GM21360 (cell line): ENCODE measurements around the gene BAIAP2L1.
"Not testable (repeated sequence)": the region's sequence is repeated elsewhere in the genome, so short reads cannot be mapped to it uniquely, and the experiment has no call there.

ENCODE experiments used
- ATAC-seq: cut with Tn5 transposase; IDR thresholded peaks from one replicate; pipeline ENCODE4 v1.9.1; 2021; ENCODE audit warnings: mild to moderate bottlenecking, moderate library complexity; ENCODE audit not compliant: unreplicated experiment

BAIAP2L1 gene

GRCh38 chr7:98323597-98324322 is 77.1 kb downstream of the BAIAP2L1 start:
- ATAC-seq, result no peak

DNA sequence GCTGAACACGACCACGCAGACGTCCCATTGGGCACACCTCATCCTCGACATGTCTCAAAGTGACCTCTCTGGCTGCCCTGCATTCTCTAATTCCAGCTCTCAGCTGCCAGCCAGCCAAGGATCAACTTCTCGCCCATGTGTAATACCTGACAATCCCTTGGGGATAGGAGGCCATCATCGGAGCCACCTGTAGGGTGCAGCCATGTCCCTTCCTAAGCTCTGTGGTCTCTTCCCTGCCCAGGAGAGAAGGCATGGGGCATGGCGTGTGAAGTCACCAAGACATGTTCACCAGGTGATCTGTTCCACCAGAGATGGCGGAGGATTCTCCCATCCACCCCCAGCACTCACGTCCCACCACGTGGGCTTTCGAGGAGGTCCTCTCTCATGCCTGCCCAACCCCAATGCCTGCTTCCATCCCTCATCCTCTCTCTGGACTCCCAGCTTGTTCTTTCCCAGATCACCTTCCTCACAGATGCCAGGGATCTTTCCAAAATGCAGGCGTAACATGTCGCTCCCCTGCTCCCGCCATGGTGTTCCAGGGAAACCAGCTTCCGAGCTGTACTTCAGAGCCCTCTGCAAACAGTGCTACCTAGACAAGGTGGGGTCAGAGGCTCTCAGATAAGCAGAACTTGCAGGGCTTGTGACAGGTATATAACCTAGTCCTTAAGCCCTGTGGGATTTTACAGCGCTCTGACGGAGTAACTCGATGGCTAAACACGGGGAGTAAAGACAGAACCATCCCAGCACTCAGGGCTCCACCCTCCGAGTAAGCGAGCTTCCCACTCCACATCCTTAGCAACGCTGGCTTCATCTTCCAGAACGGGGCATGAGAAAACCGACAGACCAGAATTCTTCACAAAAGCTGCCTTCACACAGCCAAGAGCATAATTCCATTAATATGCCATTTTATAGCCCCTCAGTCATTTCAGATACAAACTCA is 78.3 kb downstream of the BAIAP2L1 start:
- ATAC-seq, result no peak

DNA sequence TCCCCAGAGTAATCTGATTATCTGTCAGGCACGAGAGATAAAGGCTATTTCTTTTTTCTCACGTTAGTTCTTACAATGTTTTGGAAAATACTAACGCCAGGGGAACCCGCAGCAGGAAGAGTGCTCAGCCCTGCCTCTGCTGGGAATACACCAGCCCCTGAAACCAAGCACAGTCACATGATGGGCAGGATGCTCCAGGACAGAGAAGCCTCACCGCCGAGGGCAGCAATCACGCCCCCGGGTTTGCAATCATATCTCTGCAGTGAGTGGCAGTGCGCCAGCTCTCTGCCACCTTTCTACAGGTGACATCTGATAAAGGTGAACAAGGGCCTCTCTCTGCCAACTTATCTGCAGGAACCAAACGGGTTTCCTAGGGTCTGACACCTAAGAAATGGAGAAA is 79.6 kb downstream of the BAIAP2L1 start:
- ATAC-seq, result no peak

- ATAC-seq, result no peak
These were observed 81.7 kb downstream of the BAIAP2L1 start for GRCh38 chr7:98319176-98319575.

DNA sequence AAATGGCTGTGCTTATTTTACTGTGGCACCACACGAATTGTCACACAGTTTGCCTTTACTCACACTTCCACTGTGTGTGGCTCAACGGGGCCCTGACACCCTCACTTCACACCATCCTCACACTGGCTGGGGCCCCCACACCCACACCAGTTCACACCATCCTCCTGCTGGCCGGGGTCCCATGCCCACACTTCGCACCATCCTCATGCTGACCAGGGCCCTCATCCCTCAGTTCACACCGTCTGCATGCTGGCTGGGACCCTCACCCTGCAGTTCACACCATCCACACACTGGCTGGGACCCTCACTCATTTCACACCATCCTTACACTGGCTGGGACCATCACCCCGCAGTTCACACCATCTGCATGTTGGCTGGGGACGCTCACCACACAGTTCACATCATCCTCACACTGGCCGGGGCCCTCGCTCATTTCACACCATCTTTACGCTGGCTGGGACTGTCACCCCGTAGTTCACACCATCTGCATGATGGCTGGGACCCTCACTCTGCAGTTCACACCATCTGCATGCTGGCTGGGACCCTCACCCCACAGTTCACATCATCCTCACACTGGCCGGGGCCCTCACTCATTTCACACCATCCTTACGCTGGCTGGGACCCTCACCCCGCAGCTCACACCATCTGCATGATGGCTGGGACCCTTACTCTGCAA is 83.4 kb downstream of the BAIAP2L1 start:
- no peak for ATAC-seq

DNA sequence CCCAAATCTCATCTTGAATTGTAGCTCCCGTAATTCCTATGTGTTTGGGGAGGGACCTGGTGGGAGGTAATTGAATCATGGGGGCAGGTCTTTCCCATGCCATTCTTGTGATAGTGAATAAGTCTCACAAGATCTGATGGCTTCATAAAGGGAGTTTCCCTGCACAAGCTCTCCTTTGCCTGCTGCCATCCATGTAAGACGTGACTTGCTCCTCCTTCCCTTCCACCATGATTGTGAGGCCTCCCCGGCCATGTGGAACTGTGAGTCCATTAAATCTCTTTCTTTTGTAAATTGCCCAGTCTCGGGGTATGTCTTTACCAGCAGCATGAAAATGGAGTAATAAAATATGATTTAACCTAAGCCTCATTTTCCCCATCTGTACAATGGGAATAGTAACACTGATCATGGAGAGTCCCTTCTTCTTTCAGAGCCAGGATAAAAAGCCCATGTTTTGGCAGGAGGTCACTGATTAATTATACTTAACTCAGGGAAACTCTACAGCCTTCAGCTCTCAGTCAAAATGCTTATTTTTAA is 84.8 kb downstream of the BAIAP2L1 start:
- not testable (repeated sequence) for ATAC-seq

DNA sequence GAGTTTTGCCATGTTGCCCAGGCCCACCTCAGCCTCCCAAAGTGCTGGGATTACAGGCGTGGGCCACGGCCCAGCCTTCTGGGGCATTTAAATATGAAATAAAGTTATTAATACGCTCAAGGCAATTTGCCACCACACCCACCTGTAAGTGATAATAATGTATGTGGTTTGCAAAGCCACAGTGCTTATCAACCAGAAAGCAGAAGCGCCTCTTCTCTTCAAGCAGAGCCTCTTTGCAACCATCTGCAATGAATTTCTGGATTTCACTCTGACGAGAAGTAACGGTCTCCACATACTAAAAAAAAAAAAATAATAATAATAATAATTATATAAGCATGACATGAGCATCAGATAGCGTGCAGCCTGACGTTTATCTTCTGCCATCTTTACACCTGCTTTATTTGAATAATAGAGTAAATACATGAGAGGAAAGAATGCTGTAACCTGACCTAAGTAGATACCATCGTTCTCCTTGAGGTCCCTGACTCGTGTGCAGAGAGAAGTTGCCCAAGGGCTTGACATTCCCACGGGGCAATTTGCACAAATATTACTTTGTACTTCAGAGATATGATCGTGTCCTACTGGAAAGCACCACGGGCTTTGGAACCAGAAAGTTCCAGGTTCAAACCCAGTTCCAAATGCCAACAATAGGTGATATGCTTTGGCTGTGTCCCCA is 85.4 kb downstream of the BAIAP2L1 start:
- ATAC-seq, result no peak

DNA sequence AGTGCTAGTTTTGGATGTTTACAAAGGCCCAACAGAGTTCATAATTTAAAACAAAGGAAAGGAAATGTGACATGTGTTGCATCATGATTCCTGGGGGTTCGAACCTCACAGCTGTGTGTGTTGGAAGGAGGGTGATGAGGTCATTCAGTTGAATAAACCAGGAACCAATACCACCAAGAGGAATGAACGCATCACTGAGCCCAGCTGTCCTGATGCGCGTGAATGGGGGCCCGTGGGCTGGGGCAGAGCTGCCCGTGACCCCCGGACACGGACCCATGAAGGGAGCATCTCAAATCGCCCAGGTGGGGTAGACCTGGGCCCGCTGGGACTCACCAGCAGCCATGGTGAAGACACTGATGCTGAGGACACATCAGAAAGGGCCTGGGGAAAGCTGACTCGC is 86.4 kb downstream of the BAIAP2L1 start:
- no peak for ATAC-seq

DNA sequence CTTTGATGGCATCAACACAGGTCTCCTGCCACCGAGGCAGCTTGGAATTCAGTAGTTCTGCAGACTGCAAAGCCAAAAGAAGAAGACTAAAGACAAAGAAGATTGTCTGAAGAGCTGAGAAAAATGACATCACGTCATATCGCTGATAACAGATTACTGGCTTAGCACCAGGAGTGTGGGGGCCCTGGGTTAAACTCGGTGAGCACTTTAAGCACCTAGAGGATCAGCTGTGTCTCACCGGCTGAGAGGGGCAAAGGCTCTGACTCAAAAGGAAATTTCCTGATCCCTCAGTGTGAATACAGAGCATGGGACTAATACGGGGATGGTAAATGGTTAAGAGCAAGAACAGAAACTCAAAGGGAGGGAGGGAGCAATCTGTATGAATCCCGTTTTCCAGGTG is 88.7 kb downstream of the BAIAP2L1 start:
- no peak for ATAC-seq

DNA sequence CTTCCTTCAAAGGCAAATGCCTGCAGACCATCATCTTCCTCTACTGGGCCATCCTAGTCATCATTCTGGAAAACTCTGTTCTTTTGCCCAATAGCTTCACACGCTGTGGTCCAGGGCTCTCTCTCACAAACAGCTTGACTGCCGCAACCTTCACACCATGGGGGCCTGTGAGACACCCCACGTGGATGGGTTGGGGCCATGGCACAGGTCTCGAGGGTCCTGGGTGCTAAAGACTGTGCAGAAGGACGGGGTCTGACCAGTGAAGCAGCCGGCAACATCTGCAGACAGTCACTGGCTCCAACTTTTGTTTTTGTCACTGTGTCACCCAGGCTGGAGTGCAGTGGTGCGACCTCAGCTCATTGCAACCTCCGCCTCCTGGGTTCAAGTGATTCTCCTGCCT is 91.3 kb downstream of the BAIAP2L1 start:
- ATAC-seq, result no peak

DNA sequence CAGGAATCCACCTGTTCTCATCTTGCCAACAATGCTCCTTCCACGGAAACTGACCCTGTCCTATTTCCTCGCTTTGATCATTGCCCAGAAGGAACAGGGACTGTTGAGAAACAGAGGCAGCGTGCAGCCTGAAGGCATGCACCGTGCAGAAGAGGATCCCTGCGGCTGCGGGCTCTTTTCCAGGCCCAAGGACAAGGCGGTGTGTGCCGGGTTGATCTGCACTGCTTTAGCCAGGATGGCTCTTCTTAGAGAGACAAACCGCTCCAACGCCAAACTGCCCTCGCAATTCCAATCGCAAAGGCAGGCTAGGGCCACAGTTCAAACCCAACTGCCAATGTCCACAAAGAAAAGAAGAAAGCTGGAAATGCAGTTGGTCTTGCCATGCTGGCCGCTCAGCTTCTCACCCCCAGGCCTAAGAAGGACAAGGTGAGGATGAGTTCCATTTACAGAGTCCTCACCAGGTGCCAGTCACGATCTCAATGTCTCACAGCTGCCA is 92.9 kb downstream of the BAIAP2L1 start:
- no peak for ATAC-seq

- ATAC-seq, result no peak
These were observed 94.8 kb downstream of the BAIAP2L1 start for GRCh38 chr7:98305951-98306535.

DNA sequence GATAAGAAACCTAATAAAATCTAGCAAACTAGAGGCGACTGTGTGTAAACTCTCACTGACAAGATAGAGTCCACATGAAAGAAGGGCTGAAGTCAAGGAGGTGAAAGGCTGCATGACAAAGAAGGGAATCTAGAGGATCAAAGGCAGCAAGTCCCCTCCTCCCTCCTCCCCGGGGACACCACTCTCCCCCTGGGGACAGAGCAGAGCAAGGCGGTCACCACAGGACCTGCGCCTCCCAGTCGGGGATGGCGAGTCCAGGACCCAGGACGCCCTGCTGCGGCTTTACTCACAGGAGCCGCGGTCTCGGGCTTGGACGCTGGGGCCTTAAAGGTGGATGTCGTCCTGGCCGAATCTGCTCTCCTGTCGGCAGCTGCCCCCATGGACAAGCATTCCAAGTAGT is 97.0 kb downstream of the BAIAP2L1 start:
- ATAC-seq, result no peak

GRCh38 chr7:98303176-98303865 is 97.6 kb downstream of the BAIAP2L1 start:
- ATAC-seq, result no peak

DNA sequence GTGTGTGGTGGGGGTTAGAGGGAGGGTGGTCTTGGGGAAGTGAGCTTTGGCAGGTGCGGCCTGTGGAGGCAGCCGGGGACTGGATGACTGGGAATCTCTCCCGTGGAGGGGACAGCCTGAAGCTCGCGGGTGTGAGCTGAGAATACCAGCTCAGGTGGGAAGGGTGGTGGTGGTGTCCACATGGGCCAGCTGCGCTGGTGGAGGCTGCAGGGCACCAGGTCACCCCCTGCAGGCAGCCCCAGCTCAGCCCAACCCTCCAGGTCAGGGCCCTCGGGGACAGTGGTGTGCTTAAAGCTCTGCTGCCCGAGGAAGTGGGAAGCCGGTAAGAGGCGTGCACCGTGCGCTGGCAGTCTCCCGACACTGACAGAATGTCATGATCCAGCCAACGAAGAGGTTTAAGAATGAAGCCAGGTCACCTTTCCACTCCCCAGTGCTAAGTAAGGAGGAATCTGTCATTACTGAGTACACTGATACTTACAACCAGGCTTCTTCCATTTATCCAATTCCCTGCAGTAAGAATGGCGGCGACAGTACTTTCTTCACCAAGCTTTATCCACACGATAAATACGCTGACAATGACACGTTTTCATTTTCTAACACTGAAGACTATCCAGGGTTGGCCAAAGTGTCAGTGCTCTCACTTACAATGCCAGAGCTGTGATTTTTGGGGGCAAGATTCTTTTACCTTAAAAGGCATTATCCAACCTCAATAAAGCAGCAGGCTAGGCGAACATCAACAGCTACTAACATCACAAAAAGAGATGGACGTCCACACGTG is 99.0 kb downstream of the BAIAP2L1 start:
- ATAC-seq, result no peak

DNA sequence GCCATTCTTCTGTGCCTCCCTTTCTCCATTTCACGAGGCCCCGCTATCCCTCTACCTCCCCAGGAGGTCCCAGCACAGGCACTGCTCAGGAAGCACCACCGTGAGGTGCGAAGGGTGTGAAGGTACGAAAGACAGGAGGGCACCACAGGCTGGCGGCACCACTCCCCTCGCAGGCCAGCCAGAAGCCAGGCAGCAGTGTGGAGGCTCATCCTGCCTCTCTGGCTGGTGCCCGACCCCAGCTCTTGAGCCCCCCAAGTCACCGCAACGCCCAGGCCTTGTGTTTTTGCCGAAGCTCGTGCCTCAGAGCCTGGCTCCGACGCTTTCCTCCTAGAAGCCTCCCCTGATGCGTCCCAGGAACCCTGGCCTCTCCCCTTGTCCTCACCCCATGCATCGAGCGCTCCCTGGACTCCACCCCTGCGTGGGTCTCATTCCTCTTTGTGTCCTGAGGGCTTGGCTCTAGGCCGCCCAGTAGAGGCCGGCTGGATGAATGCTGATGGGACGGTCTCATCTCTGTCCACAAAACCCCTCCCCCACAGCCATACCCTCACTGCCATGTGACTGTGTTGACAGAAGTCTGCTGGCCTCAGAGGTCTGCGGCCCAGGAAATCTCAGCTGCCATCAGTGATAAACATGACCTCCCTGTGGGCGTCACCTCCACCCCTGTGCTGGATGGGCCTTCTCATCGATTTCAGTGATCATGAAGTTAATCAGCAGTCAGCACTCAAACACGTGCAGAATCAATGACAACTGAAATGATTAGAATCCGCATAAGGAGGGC is 100.1 kb downstream of the BAIAP2L1 start:
- ATAC-seq, result no peak

GRCh38 chr7:98297626-98298286 is 103.1 kb downstream of the BAIAP2L1 start:
- no peak for ATAC-seq

DNA sequence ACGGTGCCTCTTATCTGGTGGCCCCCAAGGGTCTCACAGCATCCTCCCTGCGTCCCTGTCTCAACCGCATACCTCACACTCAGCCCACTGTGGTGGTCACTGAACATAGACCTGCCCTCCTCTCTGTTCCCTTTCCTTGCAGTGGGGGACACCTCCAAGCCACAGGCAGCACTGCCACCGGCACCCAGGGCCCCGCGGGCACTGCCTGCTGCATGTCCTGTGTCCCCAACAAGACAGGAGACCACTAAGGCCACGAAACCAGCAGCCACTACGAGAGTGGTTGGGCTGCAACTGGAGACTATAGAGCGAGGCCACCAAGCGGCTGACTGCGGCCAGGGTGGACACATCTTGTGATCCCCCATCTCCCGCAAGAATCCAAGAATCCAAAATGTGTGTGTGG is 104.1 kb downstream of the BAIAP2L1 start:
- ATAC-seq, result no peak
